ENCODE measurements around the gene IFNGR2.

Gene IFNGR2

DNA sequence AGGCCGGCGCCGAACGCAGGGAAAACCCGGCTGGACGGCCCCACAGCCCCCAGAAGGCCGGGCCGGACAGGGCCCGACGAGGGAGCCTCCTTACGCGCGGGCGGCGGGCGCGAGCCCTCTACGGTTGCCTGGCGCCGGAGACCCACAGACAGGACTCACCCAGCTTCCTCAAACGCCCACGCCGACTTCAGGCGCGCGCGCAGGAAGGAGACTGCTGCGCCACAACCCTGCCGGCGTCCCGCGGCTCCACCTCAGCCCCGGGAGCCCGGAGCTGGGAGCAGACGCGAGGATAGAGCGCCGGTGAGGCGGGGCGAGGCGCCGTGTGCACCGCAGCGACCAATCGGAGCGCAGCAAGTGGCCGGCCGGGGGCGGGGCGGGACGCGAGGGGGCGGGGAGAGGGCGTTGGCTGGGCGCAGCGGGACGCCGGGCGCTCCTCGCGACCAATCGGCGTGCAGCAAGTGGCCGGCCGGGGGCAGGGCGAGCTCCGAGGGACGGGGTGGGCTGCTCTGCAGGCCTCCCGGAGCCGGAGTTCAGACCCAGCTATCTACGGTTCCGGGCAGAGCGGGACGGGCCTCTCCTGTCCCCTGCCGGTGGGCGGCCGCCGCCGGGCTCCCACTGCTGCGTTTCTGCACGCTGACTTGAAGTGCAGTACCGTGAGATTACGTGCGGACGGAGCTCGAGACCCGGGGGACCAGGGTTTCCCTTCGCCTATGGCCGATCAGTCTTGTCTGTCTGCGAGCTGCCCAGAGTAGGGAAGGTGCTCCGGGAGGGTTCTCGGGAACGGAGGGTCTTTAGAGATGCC, 76.7 kb downstream of the IFNGR2 start, which contains the start of gene TMEM50B (continued):
- TF ChIP-seq, protein P1, sequence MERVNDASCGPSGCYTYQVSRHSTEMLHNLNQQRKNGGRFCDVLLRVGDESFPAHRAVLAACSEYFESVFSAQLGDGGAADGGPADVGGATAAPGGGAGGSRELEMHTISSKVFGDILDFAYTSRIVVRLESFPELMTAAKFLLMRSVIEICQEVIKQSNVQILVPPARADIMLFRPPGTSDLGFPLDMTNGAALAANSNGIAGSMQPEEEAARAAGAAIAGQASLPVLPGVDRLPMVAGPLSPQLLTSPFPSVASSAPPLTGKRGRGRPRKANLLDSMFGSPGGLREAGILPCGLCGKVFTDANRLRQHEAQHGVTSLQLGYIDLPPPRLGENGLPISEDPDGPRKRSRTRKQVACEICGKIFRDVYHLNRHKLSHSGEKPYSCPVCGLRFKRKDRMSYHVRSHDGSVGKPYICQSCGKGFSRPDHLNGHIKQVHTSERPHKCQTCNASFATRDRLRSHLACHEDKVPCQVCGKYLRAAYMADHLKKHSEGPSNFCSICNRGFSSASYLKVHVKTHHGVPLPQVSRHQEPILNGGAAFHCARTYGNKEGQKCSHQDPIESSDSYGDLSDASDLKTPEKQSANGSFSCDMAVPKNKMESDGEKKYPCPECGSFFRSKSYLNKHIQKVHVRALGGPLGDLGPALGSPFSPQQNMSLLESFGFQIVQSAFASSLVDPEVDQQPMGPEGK (tag by site-specific recombination; IDR thresholded peaks at IDR 0.05), result peak; percentile 70
- TF ChIP-seq ZNF146 (tag by site-specific recombination; IDR thresholded peaks at IDR 0.05) (no peak), HOXC10 (CRISPR knock-in tag; IDR thresholded peaks at IDR 0.05) (peak; percentile 20; the same call in 1 of the 2 replicates), ZXDB (tag by site-specific recombination; IDR thresholded peaks at IDR 0.05) (peak; percentile 67; the same call in 1 of the 2 replicates), ZNF660 (tag by site-specific recombination; IDR thresholded peaks at IDR 0.05) (peak; percentile 56), ZBTB17 (tag by site-specific recombination; IDR thresholded peaks at IDR 0.05) (peak; percentile 96), ZNF239 (tag by site-specific recombination; IDR thresholded peaks at IDR 0.05) (peak; percentile 48; the same call in 1 of the 2 replicates), ZNF341 (tag by site-specific recombination; IDR thresholded peaks at IDR 0.05; ENCODE audit: low read depth) (peak; percentile 42; the same call in 1 of the 2 replicates), KLF16 (tag by site-specific recombination; IDR thresholded peaks at IDR 0.05) (peak; percentile 90), ZNF571 (tag by site-specific recombination; IDR thresholded peaks at IDR 0.05) (no peak), IKZF3 (tag by site-specific recombination; IDR thresholded peaks at IDR 0.05) (peak; percentile 92), ZNF184 (tag by site-specific recombination; IDR thresholded peaks at IDR 0.05) (peak; percentile 50; the same call in 1 of the 2 replicates), SP2 (tag by site-specific recombination; IDR thresholded peaks at IDR 0.05) (peak; percentile 74), ZNF324 (tag by site-specific recombination; IDR thresholded peaks at IDR 0.05) (peak; percentile 43; the same call in 1 of the 2 replicates), ZNF202 (tag by site-specific recombination; IDR thresholded peaks at IDR 0.05; ENCODE audit: borderline replicate concordance) (no peak)
- TF ChIP-seq, protein P2, sequence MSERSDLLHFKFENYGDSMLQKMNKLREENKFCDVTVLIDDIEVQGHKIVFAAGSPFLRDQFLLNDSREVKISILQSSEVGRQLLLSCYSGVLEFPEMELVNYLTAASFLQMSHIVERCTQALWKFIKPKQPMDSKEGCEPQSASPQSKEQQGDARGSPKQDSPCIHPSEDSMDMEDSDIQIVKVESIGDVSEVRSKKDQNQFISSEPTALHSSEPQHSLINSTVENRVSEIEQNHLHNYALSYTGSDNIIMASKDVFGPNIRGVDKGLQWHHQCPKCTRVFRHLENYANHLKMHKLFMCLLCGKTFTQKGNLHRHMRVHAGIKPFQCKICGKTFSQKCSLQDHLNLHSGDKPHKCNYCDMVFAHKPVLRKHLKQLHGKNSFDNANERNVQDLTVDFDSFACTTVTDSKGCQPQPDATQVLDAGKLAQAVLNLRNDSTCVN (tag by site-specific recombination; optimal IDR thresholded peaks at IDR 0.05), result peak; percentile 93
- TF ChIP-seq, protein P3, sequence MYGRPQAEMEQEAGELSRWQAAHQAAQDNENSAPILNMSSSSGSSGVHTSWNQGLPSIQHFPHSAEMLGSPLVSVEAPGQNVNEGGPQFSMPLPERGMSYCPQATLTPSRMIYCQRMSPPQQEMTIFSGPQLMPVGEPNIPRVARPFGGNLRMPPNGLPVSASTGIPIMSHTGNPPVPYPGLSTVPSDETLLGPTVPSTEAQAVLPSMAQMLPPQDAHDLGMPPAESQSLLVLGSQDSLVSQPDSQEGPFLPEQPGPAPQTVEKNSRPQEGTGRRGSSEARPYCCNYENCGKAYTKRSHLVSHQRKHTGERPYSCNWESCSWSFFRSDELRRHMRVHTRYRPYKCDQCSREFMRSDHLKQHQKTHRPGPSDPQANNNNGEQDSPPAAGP (tag by site-specific recombination; IDR thresholded peaks at IDR 0.05), result peak; percentile 44; the same call in 1 of the 2 replicates
- TF ChIP-seq, protein P4, sequence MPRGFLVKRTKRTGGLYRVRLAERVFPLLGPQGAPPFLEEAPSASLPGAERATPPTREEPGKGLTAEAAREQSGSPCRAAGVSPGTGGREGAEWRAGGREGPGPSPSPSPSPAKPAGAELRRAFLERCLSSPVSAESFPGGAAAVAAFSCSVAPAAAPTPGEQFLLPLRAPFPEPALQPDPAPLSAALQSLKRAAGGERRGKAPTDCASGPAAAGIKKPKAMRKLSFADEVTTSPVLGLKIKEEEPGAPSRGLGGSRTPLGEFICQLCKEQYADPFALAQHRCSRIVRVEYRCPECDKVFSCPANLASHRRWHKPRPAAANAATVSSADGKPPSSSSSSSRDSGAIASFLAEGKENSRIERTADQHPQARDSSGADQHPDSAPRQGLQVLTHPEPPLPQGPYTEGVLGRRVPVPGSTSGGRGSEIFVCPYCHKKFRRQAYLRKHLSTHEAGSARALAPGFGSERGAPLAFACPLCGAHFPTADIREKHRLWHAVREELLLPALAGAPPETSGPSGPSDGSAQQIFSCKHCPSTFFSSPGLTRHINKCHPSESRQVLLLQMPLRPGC (tag by site-specific recombination; IDR thresholded peaks at IDR 0.05), result peak; percentile 49; the same call in 1 of the 2 replicates
- TF ChIP-seq, protein P5, sequence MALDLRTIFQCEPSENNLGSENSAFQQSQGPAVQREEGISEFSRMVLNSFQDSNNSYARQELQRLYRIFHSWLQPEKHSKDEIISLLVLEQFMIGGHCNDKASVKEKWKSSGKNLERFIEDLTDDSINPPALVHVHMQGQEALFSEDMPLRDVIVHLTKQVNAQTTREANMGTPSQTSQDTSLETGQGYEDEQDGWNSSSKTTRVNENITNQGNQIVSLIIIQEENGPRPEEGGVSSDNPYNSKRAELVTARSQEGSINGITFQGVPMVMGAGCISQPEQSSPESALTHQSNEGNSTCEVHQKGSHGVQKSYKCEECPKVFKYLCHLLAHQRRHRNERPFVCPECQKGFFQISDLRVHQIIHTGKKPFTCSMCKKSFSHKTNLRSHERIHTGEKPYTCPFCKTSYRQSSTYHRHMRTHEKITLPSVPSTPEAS (tag by site-specific recombination; IDR thresholded peaks at IDR 0.05), result 0 out of 2 replicates have a peak, but pooled peaks have one; percentile 13
- TF ChIP-seq, protein P6, sequence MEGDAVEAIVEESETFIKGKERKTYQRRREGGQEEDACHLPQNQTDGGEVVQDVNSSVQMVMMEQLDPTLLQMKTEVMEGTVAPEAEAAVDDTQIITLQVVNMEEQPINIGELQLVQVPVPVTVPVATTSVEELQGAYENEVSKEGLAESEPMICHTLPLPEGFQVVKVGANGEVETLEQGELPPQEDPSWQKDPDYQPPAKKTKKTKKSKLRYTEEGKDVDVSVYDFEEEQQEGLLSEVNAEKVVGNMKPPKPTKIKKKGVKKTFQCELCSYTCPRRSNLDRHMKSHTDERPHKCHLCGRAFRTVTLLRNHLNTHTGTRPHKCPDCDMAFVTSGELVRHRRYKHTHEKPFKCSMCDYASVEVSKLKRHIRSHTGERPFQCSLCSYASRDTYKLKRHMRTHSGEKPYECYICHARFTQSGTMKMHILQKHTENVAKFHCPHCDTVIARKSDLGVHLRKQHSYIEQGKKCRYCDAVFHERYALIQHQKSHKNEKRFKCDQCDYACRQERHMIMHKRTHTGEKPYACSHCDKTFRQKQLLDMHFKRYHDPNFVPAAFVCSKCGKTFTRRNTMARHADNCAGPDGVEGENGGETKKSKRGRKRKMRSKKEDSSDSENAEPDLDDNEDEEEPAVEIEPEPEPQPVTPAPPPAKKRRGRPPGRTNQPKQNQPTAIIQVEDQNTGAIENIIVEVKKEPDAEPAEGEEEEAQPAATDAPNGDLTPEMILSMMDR (tag by site-specific recombination; IDR thresholded peaks at IDR 0.05), result peak; percentile 98
- TF ChIP-seq, protein P7, sequence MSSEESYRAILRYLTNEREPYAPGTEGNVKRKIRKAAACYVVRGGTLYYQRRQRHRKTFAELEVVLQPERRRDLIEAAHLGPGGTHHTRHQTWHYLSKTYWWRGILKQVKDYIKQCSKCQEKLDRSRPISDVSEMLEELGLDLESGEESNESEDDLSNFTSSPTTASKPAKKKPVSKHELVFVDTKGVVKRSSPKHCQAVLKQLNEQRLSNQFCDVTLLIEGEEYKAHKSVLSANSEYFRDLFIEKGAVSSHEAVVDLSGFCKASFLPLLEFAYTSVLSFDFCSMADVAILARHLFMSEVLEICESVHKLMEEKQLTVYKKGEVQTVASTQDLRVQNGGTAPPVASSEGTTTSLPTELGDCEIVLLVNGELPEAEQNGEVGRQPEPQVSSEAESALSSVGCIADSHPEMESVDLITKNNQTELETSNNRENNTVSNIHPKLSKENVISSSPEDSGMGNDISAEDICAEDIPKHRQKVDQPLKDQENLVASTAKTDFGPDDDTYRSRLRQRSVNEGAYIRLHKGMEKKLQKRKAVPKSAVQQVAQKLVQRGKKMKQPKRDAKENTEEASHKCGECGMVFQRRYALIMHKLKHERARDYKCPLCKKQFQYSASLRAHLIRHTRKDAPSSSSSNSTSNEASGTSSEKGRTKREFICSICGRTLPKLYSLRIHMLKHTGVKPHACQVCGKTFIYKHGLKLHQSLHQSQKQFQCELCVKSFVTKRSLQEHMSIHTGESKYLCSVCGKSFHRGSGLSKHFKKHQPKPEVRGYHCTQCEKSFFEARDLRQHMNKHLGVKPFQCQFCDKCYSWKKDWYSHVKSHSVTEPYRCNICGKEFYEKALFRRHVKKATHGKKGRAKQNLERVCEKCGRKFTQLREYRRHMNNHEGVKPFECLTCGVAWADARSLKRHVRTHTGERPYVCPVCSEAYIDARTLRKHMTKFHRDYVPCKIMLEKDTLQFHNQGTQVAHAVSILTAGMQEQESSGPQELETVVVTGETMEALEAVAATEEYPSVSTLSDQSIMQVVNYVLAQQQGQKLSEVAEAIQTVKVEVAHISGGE (tag by site-specific recombination; conservative IDR thresholded peaks at IDR 0.05; ENCODE audit: low read depth), result peak; percentile 92
